HG02852 (cell line): ENCODE measurements around the gene USP5.

ENCODE experiments used
- ATAC-seq: cut with Tn5 transposase; IDR thresholded peaks from one replicate; pipeline ENCODE4 v1.9.1; 2021; ENCODE audit warnings: mild to moderate bottlenecking, moderate library complexity; ENCODE audit not compliant: unreplicated experiment

Gene USP5

DNA sequence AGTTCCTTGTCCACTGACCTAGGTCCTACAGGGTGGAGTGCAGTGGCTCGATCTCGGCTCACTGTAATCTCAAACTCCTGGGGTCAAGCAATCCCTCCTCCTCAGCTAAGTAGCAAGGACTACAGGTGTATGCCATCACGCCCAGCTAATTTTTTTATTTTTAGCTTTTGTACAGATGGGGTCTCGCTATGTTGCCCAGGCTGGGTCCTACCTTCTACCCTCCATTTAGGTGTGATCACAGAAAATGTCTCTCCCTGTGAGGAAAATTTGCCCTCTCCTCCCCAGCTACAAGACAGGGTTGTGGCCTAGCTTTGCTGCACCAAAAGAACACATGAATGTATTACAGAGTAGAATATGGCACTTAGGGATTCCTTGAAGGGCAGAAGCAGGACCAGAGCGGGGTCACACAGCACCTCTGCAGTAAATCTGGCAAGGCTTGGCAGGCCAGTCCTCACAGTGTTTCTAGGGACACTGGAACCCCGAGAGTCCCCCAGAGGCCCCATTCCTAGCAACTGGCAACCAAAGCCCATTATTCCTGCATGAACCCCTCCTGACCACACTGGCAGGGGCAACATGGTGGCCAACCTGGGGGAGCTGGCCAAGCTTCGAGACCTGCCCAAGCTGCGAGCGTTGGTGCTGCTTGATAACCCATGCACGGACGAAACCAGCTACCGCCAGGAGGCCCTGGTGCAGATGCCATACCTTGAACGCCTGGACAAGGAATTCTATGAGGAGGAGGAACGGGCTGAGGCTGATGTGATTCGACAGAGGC, 60.4 kb downstream of the USP5 start:
- no peak for ATAC-seq

DNA sequence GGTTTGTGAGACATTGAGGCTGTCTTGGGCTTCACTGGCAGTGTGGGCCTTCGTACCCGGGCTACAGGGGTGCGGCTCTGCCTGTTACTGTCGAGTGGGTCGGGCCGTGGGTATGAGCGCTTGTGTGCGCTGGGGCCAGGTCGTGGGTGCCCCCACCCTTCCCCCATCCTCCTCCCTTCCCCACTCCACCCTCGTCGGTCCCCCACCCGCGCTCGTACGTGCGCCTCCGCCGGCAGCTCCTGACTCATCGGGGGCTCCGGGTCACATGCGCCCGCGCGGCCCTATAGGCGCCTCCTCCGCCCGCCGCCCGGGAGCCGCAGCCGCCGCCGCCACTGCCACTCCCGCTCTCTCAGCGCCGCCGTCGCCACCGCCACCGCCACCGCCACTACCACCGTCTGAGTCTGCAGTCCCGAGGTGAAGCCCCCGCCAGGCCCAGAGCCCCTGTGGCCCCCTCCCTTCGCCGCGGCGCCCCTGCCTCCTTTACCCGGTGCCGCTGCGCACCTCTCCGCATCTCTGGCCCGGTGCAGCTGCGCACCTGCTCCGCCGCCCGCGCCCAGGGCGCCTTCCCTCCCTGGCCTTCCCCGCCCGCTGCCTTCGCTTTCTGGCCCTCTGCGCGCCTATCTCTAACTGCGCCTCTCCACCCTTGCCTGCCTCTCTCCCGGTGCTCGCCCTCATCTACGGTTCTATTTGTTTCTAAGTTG, 62.4 kb downstream of the USP5 start, which contains the start of gene ENO2:
Gene ENO2, plus strand, starts transcription at position 335 of the 701 bp plus-strand sequence. CDS start 1,253 bp downstream, outside the sequence.
- peak; percentile 86 for ATAC-seq

DNA sequence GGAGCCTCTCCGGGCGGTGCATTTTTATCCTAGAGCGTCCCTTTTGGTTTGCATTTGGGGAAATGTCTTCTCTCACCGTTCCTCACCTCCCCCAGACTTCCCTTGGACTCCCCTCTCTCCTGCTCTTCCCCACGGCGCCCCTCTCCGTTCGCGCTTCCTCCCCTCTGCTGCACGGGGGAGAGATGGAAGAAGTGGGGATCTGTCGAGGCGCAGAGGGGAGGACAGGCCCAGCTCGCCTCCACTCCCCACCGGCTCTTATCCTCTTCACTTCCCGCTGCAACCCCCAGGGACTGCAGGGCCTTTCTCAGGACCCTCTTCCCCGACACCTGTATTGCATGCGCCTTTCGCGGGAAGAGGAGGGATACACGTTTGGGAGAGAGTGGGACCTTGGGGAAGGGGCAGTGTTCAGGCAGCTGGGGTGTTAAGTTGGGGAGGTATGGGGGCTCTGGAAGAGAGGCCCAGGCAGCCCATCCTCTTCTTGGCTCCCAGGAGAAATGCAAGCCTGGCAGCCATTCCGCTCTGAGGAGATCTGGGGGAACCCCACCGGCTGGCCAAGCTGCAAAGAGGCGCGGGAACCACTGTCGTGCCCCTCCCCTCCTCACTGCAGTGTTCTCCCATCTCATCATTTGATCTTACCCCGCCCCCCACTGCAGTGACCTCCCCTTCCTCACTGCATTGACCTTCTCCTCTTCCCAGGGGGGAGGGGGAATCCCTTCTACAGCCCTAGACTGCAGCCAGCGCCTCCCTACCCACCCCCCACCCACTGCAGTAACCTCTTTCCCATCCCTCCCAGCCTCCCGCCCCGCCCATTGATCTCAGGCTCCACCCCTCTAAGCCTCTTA, 63.2 kb downstream of the USP5 start:
- ATAC-seq: no peak

DNA sequence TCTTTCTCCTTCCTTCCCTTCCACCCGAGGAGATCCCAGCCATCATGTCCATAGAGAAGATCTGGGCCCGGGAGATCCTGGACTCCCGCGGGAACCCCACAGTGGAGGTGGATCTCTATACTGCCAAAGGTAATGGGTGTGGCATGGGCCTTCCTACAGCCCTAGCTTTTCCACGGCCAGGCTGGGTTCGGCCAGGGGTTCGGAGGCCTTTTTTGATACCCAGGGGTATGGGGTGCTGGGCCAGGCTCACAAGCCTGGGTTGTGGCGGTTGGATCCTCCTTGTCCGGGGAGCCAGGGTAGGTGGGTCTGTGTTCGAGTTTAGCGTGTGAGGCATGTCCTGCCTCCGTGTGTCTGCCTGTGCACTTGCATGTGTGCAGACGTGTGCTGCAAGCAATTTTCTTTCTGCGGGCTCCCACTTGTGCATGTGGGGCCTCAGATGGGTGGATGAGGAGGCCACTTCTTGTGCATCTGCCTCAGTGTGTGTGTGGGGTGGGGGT, 63.9 kb downstream of the USP5 start:
- ATAC-seq: no peak
